NCI-H1105 (cell line): Measurements from ENCODE around the gene STARD7.

Experiments used
- DNase-seq: peaks from one replicate; lab custom pipeline; 2025; lab: John Stamatoyannopoulos, UW

The STARD7 gene

GRCh38 chr2:96197546-96198255 lies 10.9 kb downstream of the STARD7 start:
- no peak for DNase-seq

DNA sequence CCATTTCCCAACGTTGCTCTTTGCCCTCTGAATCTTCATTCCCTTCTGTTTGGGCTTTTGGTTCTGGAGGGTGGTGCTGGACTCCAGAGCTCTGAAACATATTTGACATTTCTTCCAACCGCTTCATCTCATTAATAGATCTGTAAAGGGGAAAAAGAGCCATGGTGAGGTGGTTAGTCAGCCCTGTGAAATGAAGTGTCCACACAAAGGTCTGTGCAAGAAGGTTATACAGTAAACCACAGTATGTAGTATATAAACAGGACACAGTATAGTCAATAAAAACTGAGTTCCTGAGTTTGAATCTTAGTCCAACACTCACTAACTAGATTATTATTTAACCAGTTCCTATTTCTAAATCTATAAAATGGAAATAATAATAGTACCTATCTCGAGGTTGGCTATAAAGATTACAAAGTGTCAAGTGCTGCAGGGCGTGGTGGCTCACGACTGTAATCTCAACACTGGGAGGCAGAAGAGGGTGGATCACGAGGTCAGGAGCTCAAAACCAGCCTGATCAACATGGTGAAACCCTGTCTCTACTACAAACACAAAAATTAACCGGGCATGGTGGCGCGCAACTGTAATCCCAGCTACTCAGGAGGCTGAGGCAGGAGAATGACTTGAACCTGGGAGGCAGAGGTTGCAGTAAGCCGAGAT lies 13.1 kb downstream of the STARD7 start:
- no peak for DNase-seq

DNA sequence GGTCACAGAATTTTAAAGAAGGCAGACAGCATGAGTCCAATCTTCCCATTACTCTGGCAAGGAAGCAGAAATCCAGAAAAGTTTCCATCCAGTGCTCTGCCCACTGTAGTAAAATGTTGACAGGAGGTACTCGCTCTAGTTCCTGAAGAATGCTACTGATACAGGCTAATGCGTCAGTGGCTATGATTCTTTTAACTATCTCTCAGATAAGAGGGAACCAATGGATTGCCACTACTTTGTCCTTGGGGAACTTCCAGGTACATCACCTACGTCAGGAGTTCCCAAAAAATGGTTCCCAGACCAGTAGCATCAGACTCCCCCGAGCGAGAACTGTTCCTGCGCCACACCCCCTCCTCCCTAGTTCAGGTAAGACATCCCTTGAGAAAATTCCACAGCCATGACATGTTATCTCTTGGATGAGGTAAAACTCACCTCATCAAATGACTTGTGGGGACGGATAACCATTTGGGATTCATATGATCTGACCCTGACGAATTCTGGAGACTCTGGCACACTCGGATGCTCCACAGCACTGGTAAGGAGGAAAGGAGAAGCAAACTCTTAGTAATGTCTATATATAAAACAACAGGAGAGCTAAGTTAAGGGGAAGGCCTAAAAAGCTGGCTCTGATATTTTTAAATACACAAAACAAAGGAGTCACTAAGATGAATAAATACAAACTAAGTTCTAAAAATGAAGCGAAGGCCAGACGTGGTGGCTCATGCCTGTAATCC lies 16.5 kb downstream of the STARD7 start:
- DNase-seq, result no peak

DNA sequence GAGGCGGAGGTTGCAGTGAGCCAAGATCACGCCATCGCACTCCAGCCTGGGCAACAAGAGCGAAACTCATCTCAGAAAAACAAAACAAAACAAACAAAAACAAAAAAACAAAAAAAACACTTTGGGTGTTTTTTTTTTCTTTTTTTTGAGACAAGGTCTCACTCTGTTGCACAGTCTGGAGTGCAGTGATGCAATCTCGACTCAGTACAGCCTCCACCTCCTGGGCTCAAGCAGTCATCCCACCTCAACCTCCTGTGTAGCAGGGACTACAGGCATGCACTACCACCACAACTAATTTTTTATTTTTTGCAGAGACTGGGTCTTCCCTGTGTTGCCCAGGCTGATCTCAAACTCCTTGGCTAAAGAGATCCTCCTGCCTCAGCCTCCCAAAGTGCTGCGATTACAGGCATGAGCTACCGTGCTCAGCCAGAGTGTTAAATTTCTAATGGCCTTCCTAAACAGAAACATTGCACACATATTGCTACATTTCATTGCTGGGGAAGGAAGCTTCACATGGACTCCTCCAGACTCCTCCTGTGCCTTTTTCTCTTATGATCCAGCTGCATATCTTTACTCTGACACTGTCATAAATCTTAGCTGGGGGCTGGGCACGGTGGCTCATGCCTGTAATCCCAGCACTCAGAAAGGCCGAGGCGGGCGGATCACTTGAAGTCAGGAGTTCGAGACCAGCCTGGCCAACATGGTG lies 19.7 kb downstream of the STARD7 start:
- no peak for DNase-seq

- DNase-seq, result no peak
Measured at GRCh38 chr2:96186562-96186961, 22.1 kb downstream of the STARD7 start.

DNA sequence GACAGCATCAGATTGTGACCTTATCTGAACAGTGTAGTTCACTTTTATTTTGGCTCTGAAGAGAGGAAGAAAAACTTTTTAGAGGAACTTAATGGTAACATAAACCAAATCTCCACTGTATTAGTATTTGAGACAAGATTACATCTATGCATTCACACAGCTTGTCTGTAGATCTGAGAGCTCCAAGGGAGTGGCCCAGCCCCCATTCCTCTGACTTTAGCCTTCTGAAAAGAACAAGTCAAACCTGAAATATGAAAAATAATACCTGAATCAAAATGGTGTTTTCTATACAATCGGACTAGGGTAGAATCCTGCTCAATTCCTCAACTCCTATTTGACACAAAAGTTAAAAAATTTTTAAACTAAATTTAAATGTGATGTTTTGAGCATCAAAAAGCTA lies 23.1 kb downstream of the STARD7 start:
- DNase-seq, result no peak

- DNase-seq, result no peak
Measured at GRCh38 chr2:96184989-96185388, 23.6 kb downstream of the STARD7 start.

DNA sequence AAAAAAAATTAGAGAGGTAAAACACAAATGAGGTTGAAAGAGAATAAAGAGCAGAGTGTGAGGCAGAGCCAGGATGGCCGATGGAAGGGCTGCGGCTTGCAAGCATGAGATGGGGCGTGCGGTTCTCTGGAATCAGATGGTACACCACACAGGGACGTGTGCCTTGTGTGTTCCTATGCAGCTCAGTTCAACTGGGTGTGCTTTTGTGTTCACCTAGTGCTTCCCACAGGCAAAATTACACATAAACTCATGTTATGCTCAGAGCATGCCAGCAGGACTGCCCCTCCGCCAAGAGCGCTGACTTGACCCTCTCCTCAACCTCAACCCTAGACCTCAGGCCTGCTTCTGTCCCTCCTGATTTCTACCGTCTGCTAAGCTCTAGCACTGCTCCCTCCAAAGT lies 24.4 kb downstream of the STARD7 start:
- DNase-seq, result no peak

GRCh38 chr2:96181529-96181928 lies 27.1 kb downstream of the STARD7 start:
- DNase-seq, result no peak

DNA sequence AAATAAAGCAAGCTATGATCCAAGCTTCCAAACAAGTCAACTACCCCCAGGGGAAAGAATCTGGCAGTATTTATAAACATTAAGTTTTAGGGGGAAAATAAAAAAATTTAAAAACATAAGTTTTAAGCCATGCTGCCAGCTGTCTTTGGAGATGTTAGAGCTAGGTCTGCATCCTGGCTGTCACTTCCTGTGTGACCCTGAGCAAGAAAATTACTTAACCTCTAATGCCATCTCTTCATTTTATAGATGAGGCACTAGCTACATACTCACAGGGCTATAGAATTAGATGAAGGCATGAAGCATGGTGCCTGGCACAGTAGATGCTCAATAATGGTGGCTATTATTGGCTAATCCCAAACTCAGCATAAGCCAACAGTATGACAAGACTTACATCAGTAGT lies 28.1 kb downstream of the STARD7 start:
- DNase-seq, result no peak

DNA sequence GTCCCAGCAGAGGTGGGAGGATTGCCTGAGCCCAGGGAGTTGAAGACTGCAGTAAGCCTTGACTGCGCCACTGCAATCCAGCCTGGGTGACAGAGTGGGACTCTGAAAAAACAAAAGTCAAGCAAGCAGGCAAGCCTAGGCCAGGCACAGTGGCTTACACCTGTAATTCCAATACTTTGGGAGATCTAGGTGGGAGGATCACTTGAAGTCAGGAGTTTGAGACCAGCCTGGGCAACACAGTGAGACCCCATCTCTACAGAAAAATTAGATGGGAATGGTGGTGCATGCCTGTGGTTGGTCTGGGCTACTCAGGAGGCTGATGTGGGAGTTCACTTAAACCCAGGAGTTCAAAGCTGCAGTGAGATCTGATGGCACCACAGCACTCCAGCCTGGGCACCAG lies 28.6 kb downstream of the STARD7 start:
- DNase-seq, result no peak

GRCh38 chr2:96176661-96177060 lies 32.0 kb downstream of the STARD7 start:
- DNase-seq, result no peak

DNA sequence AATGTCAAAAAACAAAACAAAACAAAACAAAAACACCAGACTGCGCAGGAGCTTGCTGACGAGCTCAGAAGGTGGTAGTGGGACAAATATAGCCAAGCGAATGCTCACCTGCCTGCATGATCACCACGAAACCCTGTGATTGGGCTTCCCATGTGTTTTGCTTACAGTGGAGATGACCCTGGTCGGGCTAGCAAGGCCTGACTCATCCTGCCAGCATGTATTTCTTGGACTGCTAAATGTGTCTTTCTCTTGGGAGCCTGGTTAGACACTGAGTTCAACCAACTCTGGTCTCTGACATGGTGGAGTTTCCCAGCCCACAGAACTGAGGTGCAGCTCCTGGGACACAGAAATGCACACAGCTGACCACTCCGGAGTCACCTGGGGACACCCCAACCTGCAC lies 32.7 kb downstream of the STARD7 start:
- no peak for DNase-seq

GRCh38 chr2:96174251-96175144 lies 34.1 kb downstream of the STARD7 start:
- DNase-seq, result peak; percentile 51

DNA sequence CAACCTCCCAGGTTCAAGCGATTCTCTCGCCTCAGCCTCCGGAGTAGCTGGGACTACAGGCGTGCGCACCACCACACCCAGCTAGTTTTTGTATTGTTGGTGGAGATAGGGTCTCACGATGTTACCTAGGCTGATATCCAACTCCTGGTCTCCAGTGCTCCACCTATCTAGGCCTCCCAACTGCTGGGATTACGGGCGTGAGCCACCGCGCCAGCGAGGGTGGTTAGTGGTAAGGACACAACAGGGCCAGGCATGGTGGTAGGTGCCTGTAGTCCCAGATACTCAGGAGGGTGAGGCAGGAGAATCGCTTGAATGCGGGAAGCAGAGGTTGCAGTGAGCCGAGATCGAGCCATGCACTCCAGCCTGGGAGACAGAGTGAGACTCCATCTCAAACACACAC lies 36.8 kb downstream of the STARD7 start:
- DNase-seq, result no peak

DNA sequence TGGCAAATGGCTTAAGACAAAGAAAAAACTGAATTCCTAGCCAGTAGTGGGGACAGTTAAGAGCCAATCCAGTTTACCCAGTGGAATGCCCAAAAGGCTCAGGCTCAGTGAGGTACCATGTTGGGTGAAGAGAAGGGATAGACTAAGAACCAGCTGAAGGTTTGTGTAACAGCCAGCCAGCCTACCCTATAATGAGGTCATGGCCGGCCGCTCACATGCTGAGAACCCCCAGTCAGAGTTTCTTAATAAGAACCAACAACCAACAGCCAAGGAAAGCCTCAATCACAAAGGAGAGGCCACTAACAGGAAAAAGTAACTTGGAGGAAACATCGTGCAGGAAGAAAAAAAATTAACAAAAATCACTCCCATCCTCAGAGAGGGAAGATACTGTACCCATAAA lies 38.0 kb downstream of the STARD7 start:
- no peak for DNase-seq

- no peak for DNase-seq
Measured at GRCh38 chr2:96169868-96170507, 38.6 kb downstream of the STARD7 start.

GRCh38 chr2:96167407-96168013 lies 41.1 kb downstream of the STARD7 start:
- DNase-seq, result peak; percentile 32

GRCh38 chr2:96164459-96165184 lies 44.0 kb downstream of the STARD7 start:
- no peak for DNase-seq
